NCI-H2196 treated with DMSO at 0.1 percent for 48 hours (cell line): ENCODE results near the gene WDFY2.

Experiments used
- DNase-seq: peaks from one replicate; lab custom pipeline; 2025; ENCODE audit not compliant: unreplicated experiment; lab: John Stamatoyannopoulos, UW

Gene WDFY2

GRCh38 chr13:51783428-51784094 lies 199.3 kb downstream of the WDFY2 start:
- DNase-seq: no peak

- DNase-seq: no peak
Observed at GRCh38 chr13:51784097-51784496, 199.8 kb downstream of the WDFY2 start.

GRCh38 chr13:51785712-51786424 lies 201.6 kb downstream of the WDFY2 start:
- DNase-seq: peak; percentile 7

GRCh38 chr13:51786425-51787265 lies 202.4 kb downstream of the WDFY2 start:
- DNase-seq: no peak

- no peak for DNase-seq
Observed at GRCh38 chr13:51793570-51794271, 209.5 kb downstream of the WDFY2 start.

- DNase-seq: no peak
Observed at GRCh38 chr13:51794964-51795363, 210.7 kb downstream of the WDFY2 start.

- no peak for DNase-seq
Observed at GRCh38 chr13:51795419-51795818, 211.2 kb downstream of the WDFY2 start.

- DNase-seq: no peak
Observed at GRCh38 chr13:51796546-51796945, 212.3 kb downstream of the WDFY2 start.

- DNase-seq: peak; percentile 57
Observed at GRCh38 chr13:51797664-51798488, 213.6 kb downstream of the WDFY2 start.

- DNase-seq: no peak
Observed at GRCh38 chr13:51799261-51799660, 215.0 kb downstream of the WDFY2 start.

- DNase-seq: no peak
Observed at GRCh38 chr13:51800486-51800885, 216.2 kb downstream of the WDFY2 start.

- DNase-seq: peak; percentile 5
Observed at GRCh38 chr13:51801631-51802099, 217.4 kb downstream of the WDFY2 start.

- no peak for DNase-seq
Observed at GRCh38 chr13:51802631-51803418, 218.6 kb downstream of the WDFY2 start.

- DNase-seq: peak; percentile 11
Observed at GRCh38 chr13:51803422-51804294, 219.4 kb downstream of the WDFY2 start, which contains the start of gene DHRS12. DHRS12 (minus strand) TSS chr13:51804163; CDS start chr13:51799659, 4,504 bp downstream.

GRCh38 chr13:51804295-51805172 lies 220.3 kb downstream of the WDFY2 start:
- DNase-seq: no peak

- no peak for DNase-seq
Observed at GRCh38 chr13:51805313-51805712, 221.1 kb downstream of the WDFY2 start.

GRCh38 chr13:51805925-51806324 lies 221.7 kb downstream of the WDFY2 start:
- DNase-seq: no peak
